Thymus (tissue), 11 donors: ENCODE results near the gene CALR3. TPM values are rescaled to one million over a fixed set of nuclear protein-coding genes. Genes with fewer than 3 reads are reported as not detected.
A peak's percentile ranks its signal among the peaks of the same experiment; 100 is the strongest.

ENCODE experiments used
- DNase-seq, 9 donors: peaks; one replicate each; pipeline ENCODE4 v3.0.0-alpha.2; 2013; ENCODE audit warnings: low spot score in 9 of 9, low read depth in 6 of 9, missing footprints in 1 of 9
- H3K27ac ChIP-seq, 2 donors: one replicate each; pipeline ENCODE4 v1.5.1; 2013; ENCODE audit warnings: control low read depth in 1 of 2, low read depth in 1 of 2, low read length in 1 of 2, mild to moderate bottlenecking in 1 of 2, moderate library complexity in 1 of 2
- H3K27me3 ChIP-seq, 2 donors: one replicate each; pipeline ENCODE4 v1.5.1; 2013; ENCODE audit warnings: low read length in 1 of 2; ENCODE audit not compliant: control insufficient read depth in 2 of 2, insufficient read depth in 1 of 2
- H3K36me3 ChIP-seq, 2 donors: one replicate each; pipeline ENCODE4 v1.5.1; 2013; ENCODE audit warnings: low read length in 1 of 2, mild to moderate bottlenecking in 1 of 2, moderate library complexity in 1 of 2; ENCODE audit not compliant: control insufficient read depth in 2 of 2, insufficient read depth in 2 of 2
- H3K4me1 ChIP-seq, 2 donors: one replicate each; pipeline ENCODE4 v1.5.1; 2013; ENCODE audit warnings: low read length in 2 of 2; ENCODE audit not compliant: control insufficient read depth in 2 of 2, insufficient read depth in 2 of 2
- H3K4me3 ChIP-seq, 2 donors: one replicate each; pipeline ENCODE4 v1.5.1; 2013; ENCODE audit warnings: low read length in 2 of 2, control low read depth in 1 of 2, mild to moderate bottlenecking in 1 of 2
- H3K9me3 ChIP-seq, 2 donors: one replicate each; pipeline ENCODE4 v1.5.1; 2013; ENCODE audit warnings: low read length in 1 of 2, mild to moderate bottlenecking in 1 of 2; ENCODE audit not compliant: control insufficient read depth in 2 of 2, insufficient read depth in 1 of 2
- WGBS: extraction: QIAGEN DNeasy Blood & Tissue Kit; methylation state at CpG from one replicate; pipeline ENCODE4 v1.1.7; 2013; 5-methylcytosine and 5-hydroxymethylcytosine counted together
- polyA plus RNA-seq: library from polyadenylated mRNA; stranded (reverse); fragments of 200-250 nt; gene quantifications from one replicate; pipeline ENCODE4 v1.2.3, GENCODE V29; 2013
- total RNA-seq: library from RNA; stranded (reverse); fragments of 120-200 nt; gene quantifications from one replicate; pipeline ENCODE4 v1.2.4, GENCODE V29; 2013
- donor health status: healthy.

The CALR3 gene
- total and polyA plus RNA-seq, 2 donors, result 0.05 to 0.09 TPM

GRCh38 chr19:16536130-16536529 lies 40.2 kb upstream of the CALR3 start:
- 98% methylated on average over 9 of the region's 9 CpGs for WGBS
- Histone ChIP-seq H3K27ac (no peak overlapping the region), H3K36me3 (peaks cover 81 to 85% of the 10 kb centered on the region in 2 donors), H3K9me3 (no peaks in the 10 kb centered on the region), H3K4me3 (no peak overlapping the region), H3K4me1 (peaks cover 6 to 7% of the 10 kb centered on the region in 2 donors), H3K27me3 (no peaks in the 10 kb centered on the region)
- DNase-seq, result no peak

- H3K9me3 ChIP-seq, result no peaks in the 10 kb centered on the region
- peaks cover 85 to 89% of the 10 kb centered on the region in 2 donors for H3K36me3 ChIP-seq
- WGBS, result 98% methylated on average over 18 of the region's 18 CpGs
- no peaks in the 10 kb centered on the region for H3K27me3 ChIP-seq
- no peak overlapping the region for H3K4me3 ChIP-seq
- DNase-seq, result no peak
- H3K27ac ChIP-seq, result no peak overlapping the region
- peaks cover 0 to 4% of the 10 kb centered on the region in 2 donors for H3K4me1 ChIP-seq
These were observed 39.4 kb upstream of the CALR3 start for GRCh38 chr19:16535381-16535780.

GRCh38 chr19:16532440-16533234 lies 36.7 kb upstream of the CALR3 start:
- WGBS, result 98% methylated on average over 47 of the region's 47 CpGs
- Histone ChIP-seq H3K27ac (no peak overlapping the region), H3K4me1 (no peaks in the 10 kb centered on the region), H3K4me3 (no peak overlapping the region), H3K9me3 (peaks cover 0 to 1% of the 10 kb centered on the region in 2 donors), H3K36me3 (peaks cover 89 to 94% of the 10 kb centered on the region in 2 donors), H3K27me3 (no peaks in the 10 kb centered on the region)
- no peak for DNase-seq

- no peak for DNase-seq
- Histone ChIP-seq H3K4me3 (no peak overlapping the region), H3K4me1 (no peaks in the 10 kb centered on the region), H3K36me3 (peaks cover 90 to 95% of the 10 kb centered on the region in 2 donors), H3K9me3 (peaks cover 0 to 1% of the 10 kb centered on the region in 2 donors), H3K27me3 (no peaks in the 10 kb centered on the region), H3K27ac (no peak overlapping the region)
- over 99% methylated on average over 12 of the region's 12 CpGs for WGBS
These were observed 35.4 kb upstream of the CALR3 start for GRCh38 chr19:16531380-16531669.

GRCh38 chr19:16530540-16531379 lies 34.8 kb upstream of the CALR3 start:
- Histone ChIP-seq H3K4me3 (no peak overlapping the region), H3K27me3 (no peaks in the 10 kb centered on the region), H3K27ac (no peak overlapping the region), H3K36me3 (peaks cover 91 to 95% of the 10 kb centered on the region in 2 donors), H3K4me1 (no peaks in the 10 kb centered on the region), H3K9me3 (peaks cover 0 to 1% of the 10 kb centered on the region in 2 donors)
- no peak for DNase-seq
- WGBS, result 97% methylated on average over 43 of the region's 43 CpGs

- Histone ChIP-seq H3K9me3 (peaks cover 0 to 1% of the 10 kb centered on the region in 2 donors), H3K4me1 (no peaks in the 10 kb centered on the region)
- no peak for DNase-seq
These were observed 33.6 kb upstream of the CALR3 start for GRCh38 chr19:16529466-16530144.

GRCh38 chr19:16527971-16528521 lies 32.1 kb upstream of the CALR3 start:
- DNase-seq, result peak in 4 of 9 donors; percentile 9 to 51 (median 38)
- H3K27ac ChIP-seq, result no peak overlapping the region
- WGBS, result 97% methylated on average over 12 of the region's 12 CpGs
- no peak overlapping the region for H3K4me3 ChIP-seq
- no peaks in the 10 kb centered on the region for H3K4me1 ChIP-seq
- no peaks in the 10 kb centered on the region for H3K27me3 ChIP-seq
- H3K36me3 ChIP-seq, result peaks cover 86 to 98% of the 10 kb centered on the region in 2 donors
- peaks cover 0 to 1% of the 10 kb centered on the region in 2 donors for H3K9me3 ChIP-seq

More at GRCh38 chr19:16529466-16530144, 33.6 kb upstream of the CALR3 start:
- Histone ChIP-seq H3K4me3 (no peak overlapping the region), H3K36me3 (peaks cover 90 to 95% of the 10 kb centered on the region in 2 donors), H3K27me3 (no peaks in the 10 kb centered on the region), H3K27ac (no peak overlapping the region)
- 96% methylated on average over 25 of the region's 25 CpGs for WGBS

- WGBS, result 89% methylated on average over 14 of the region's 14 CpGs
- no peak overlapping the region for H3K4me3 ChIP-seq
- H3K4me1 ChIP-seq, result no peaks in the 10 kb centered on the region
- H3K27ac ChIP-seq, result no peak overlapping the region
- H3K36me3 ChIP-seq, result peaks cover 86 to 98% of the 10 kb centered on the region in 2 donors
- peaks cover 0 to 1% of the 10 kb centered on the region in 2 donors for H3K9me3 ChIP-seq
- H3K27me3 ChIP-seq, result no peaks in the 10 kb centered on the region
- DNase-seq, result no peak
These were observed 31.5 kb upstream of the CALR3 start for GRCh38 chr19:16527334-16527935.
